GM12878 (cell line): ENCODE measurements around the gene PTPN2. TPM values are rescaled to one million over a fixed set of nuclear protein-coding genes. Genes with fewer than 3 reads are reported as not detected.
A peak's percentile ranks its signal among the peaks of the same experiment; 100 is the strongest.

Experiments used
- ATAC-seq: fragments of 200-7000 bp; cut with Tn5 transposase; 3 replicates; pipeline ENCODE4 v1.9.1; 2020; ENCODE audit warnings: mild to moderate bottlenecking, moderate library complexity
- BruUV-seq: library from RNA; stranded (reverse); fragments of 400-500 nt; replicated peaks from 2 replicates; lab custom pipeline; 2021; lab: Mats Ljungman, UMichigan
- CTCF ChIA-PET: fragments of 300-600 bp; sonication (Branson Sonifier 250); formaldehyde crosslinking; extraction: SDS; loops from one replicate; lab custom pipeline; 2021; ENCODE audit warnings: inconsistent platforms; lab: Yijun Ruan, JAX
- POLR2A ChIA-PET: fragments of 350-600 bp; formaldehyde crosslinking; extraction: SDS; loops from one replicate; lab custom pipeline; 2021; ENCODE audit warnings: inconsistent platforms; lab: Charles Lee
- RAD21 ChIA-PET: fragments of 300-600 bp; sonication (Branson Sonifier 250); formaldehyde crosslinking; loops from one replicate; lab custom pipeline; 2023; ENCODE audit warnings: antibody characterized with exemption; ENCODE audit not compliant: unreplicated experiment; lab: Charles Lee
- SMC1A ChIA-PET: fragments of 300-600 bp; sonication (Branson Sonifier 250); formaldehyde crosslinking; loops from one replicate; lab custom pipeline; 2023; ENCODE audit not compliant: unreplicated experiment, uncharacterized antibody; lab: Charles Lee
- DNase-seq: peaks from one replicate; pipeline ENCODE4 v3.0.0-alpha.2; 2011; ENCODE audit warnings: low read depth, low spot score
- FAIRE-seq: peaks from 3 replicates; lab custom pipeline; 2011; peaks lifted over from hg19 to GRCh38; lab: Jason Lieb, UNC
- H2AFZ ChIP-seq: 2 replicates; pipeline ENCODE4 v1.6.0; 2011; ENCODE audit warnings: low read depth, low read length, control low read depth; ENCODE audit not compliant: control insufficient read depth
- H3K27ac ChIP-seq: 2 replicates; pipeline ENCODE4 v1.5.1; 2011; ENCODE audit warnings: control low read depth; ENCODE audit not compliant: control insufficient read depth, insufficient read depth
- H3K27me3 ChIP-seq, 2 experiments: replicated peaks in 1 of 2; 2 replicates each; pipeline versions ENCODE4 v1.6.0 to v1.6.1; 2011; ENCODE audit warnings: low read length in 1 of 2; ENCODE audit not compliant: control insufficient read depth in 2 of 2, insufficient read depth in 2 of 2
- H3K36me3 ChIP-seq, 2 experiments: 2 replicates each; pipeline ENCODE4 v1.5.1; 2011; ENCODE audit warnings: low read length in 1 of 2; ENCODE audit not compliant: control insufficient read depth in 2 of 2, insufficient read depth in 2 of 2
- H3K4me1 ChIP-seq: 2 replicates; pipeline ENCODE4 v1.6.1; 2011; ENCODE audit warnings: mild to moderate bottlenecking, low read length, moderate library complexity, mixed read lengths; ENCODE audit not compliant: control insufficient read depth, insufficient read depth
- H3K4me2 ChIP-seq: 2 replicates; pipeline ENCODE4 v1.6.0; 2011; ENCODE audit warnings: control low read depth; ENCODE audit not compliant: control insufficient read depth, insufficient read depth
- H3K4me3 ChIP-seq: fragments of 200-600 bp; sonication (generic); 2 replicates; pipeline ENCODE4 v1.5.1; 2016
- H3K79me2 ChIP-seq: 2 replicates; pipeline ENCODE4 v1.6.0; 2011; ENCODE audit warnings: low read length; ENCODE audit not compliant: control insufficient read depth, insufficient read depth
- H3K9ac ChIP-seq: 2 replicates; pipeline ENCODE4 v1.8.0; 2011; ENCODE audit warnings: low read length, control low read depth, mixed read lengths; ENCODE audit not compliant: control insufficient read depth, insufficient read depth
- H3K9me3 ChIP-seq: replicated peaks from 3 replicates; pipeline ENCODE4 v1.5.1; 2011; ENCODE audit warnings: mild to moderate bottlenecking, low read length; ENCODE audit not compliant: control insufficient read depth, insufficient read depth
- H4K20me1 ChIP-seq: 2 replicates; pipeline ENCODE4 v1.6.0; 2011; ENCODE audit not compliant: control insufficient read depth, insufficient read depth
- EGR1 ChIP-seq, 2 experiments: IDR thresholded peaks; 1 replicate in 1 of 2; 2 replicates in 1 of 2; pipeline ENCODE4 v1.6.1; 2011 to 2012; ENCODE audit warnings: low read depth in 2 of 2, low read length in 2 of 2, borderline replicate concordance in 1 of 2, mild to moderate bottlenecking in 1 of 2, moderate library complexity in 1 of 2
- EP300 ChIP-seq, 2 experiments: fragments of 150-350 bp in 1 of 2; IDR thresholded peaks; 2 replicates each; pipeline ENCODE4 v1.6.1; 2011 to 2012; ENCODE audit warnings: low read depth in 2 of 2, low read length in 2 of 2, borderline replicate concordance in 1 of 2, improper control_type of control experiment in 1 of 2, inconsistent platforms in 1 of 2; ENCODE audit not compliant: control insufficient read depth in 1 of 2
- MAX ChIP-seq: IDR thresholded peaks from 2 replicates; pipeline ENCODE4 v1.6.1; 2012; ENCODE audit warnings: low read depth, low read length, improper control_type of control experiment
- MEF2B ChIP-seq: fragments of 450-650 bp; IDR thresholded peaks from 2 replicates; pipeline ENCODE4 v1.6.1; 2018; ENCODE audit warnings: mild to moderate bottlenecking, moderate library complexity; ENCODE audit not compliant: partially characterized antibody, poor library complexity, severe bottlenecking
- MTA2 ChIP-seq: fragments of 450-650 bp; IDR thresholded peaks from 2 replicates; pipeline ENCODE4 v1.6.1; 2016; ENCODE audit warnings: low read depth, mild to moderate bottlenecking, moderate library complexity
- MXI1 ChIP-seq: fragments of 150-350 bp; IDR thresholded peaks from 2 replicates; pipeline ENCODE4 v1.6.1; 2011; ENCODE audit warnings: low read depth, mild to moderate bottlenecking, inconsistent platforms, low read length, improper control_type of control experiment
- NFYA ChIP-seq: IDR thresholded peaks from 2 replicates; pipeline ENCODE4 v1.6.1; 2011; ENCODE audit warnings: low read depth, mild to moderate bottlenecking, low read length, improper control_type of control experiment, borderline replicate concordance
- RB1 ChIP-seq: fragments of 450-650 bp; formaldehyde crosslinking; IDR thresholded peaks from 2 replicates; pipeline ENCODE4 v1.6.1; 2017; ENCODE audit warnings: mild to moderate bottlenecking, borderline replicate concordance
- ZBTB33 ChIP-seq: fragments of 450-650 bp; IDR thresholded peaks from 2 replicates; pipeline ENCODE4 v1.6.1; 2017; ENCODE audit warnings: mild to moderate bottlenecking
- WGBS: methylation state at CpG from one replicate; pipeline ENCODE4 v1.1.6; 2016; ENCODE audit warnings: low lambda C conversion rate; ENCODE audit not compliant: insufficient replicate concordance, insufficient coverage; ENCODE audit errors: missing lambda C conversion rate; 5-methylcytosine and 5-hydroxymethylcytosine counted together
- in situ Hi-C: fragments of 300-500 bp; cut with MboI; formaldehyde crosslinking; loops from 9 replicates; pipeline ENCODE4 v1.14.3; 2018; ENCODE audit warnings: mixed read lengths
- intact Hi-C: fragments of 100-400 bp; cut with micrococcal nuclease; formaldehyde crosslinking; loops from one replicate; pipeline ENCODE4 v1.14.2; 2022; ENCODE audit not compliant: unreplicated experiment
- polyA plus RNA-seq, 11 experiments: library from polyadenylated mRNA; depleted of rRNA in 4 of 11; unstranded in 6 of 11; stranded (reverse) in 5 of 11; fragments of >200 nt; fragmentation: Nextera tagmentation in 4 of 11; fragmentation: Illumina TruSeq in 1 of 11; extraction: Ambion mirVana in 4 of 11; extraction: Trizol in 1 of 11; gene quantifications; 1 replicate in 1 of 11; 2 replicates in 10 of 11; pipeline versions ENCODE4 v1.2.1 to v1.2.3, GENCODE V29; 2011 to 2016; ENCODE audit warnings: inconsistent platforms in 2 of 11, missing spikeins in 2 of 11, low read depth in 1 of 11
- total RNA-seq, 4 experiments: library from RNA; depleted of rRNA in 3 of 4; stranded (reverse); fragments of >200 nt in 3 of 4; fragmentation: Illumina TruSeq in 1 of 4; extraction: Trizol in 1 of 4; gene quantifications; 2 replicates each; pipeline versions ENCODE4 v1.2.1 to v1.2.3, GENCODE V29; 2013 to 2021
- TF ChIP-seq, protein P1 (sequence below): IDR thresholded peaks from 2 replicates; pipeline ENCODE4 v1.6.1; 2012; ENCODE audit warnings: low read length, inconsistent platforms
- TF ChIP-seq, protein P2 (sequence below): fragments of 450-650 bp; formaldehyde crosslinking; IDR thresholded peaks from 2 replicates; pipeline ENCODE4 v1.5.0; 2022; ENCODE audit warnings: mild to moderate bottlenecking, missing genetic modification characterization

Gene PTPN2
- total and polyA plus RNA-seq, 10 of the 15 experiments (the other 5 are each of a cell fraction or from before 2014, with no cell fraction given): 46.5 to 86.7 (median 64.6) TPM

DNA sequence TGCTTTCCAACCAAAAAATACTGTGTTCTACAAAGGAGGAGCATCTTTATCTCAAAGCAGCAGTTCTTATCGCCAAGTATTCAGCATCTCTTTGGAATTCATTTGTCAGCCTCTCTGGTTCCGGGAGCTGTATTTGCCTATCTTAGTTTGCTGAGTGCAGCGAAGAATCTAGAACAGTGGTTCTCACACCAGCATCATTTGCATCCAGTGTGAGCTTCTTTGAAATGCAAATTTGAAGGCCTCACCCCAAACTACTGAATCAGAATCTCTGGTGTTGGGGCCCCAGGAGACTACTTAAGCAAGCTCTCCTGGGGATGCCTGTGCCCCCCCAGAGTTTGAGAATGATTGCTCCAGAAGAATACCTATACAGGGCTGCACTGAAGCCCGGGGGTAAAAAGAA lies 1.5 kb upstream of the PTPN2 start:
- RAD21 ChIA-PET: interaction anchor here (0.6 to 11.3 kb wide), 16 partner anchors 10 to 682 kb away, joined by 3 to 81 read pairs (median 4); no protein-coding TSS in a partner anchor
- peaks cover 35% of the 10 kb centered on the region for H3K79me2 ChIP-seq
- no peaks in the 10 kb centered on the region for H3K9me3 ChIP-seq
- DNase-seq (peak; percentile 79), ATAC-seq (peak; percentile 65), FAIRE-seq (no peak)
- no peaks in the 10 kb centered on the region for H3K27me3 ChIP-seq
- SMC1A ChIA-PET: interaction anchor here (0.6 to 3.7 kb wide), 21 partner anchors 10 to 184 kb away, joined by 3 to 33 read pairs (median 4); partner anchors contain the start of genes CEP76 and SEH1L
- peak overlapping the region; percentile 53 for H3K4me2 ChIP-seq
- POLR2A ChIA-PET: interaction anchor here (0.6 to 6.2 kb wide), 11 partner anchors 23 to 727 kb away, joined by 3 to 62 read pairs (median 5); no protein-coding TSS in a partner anchor
- peak overlapping the region; percentile 5; the same call in 1 of the 2 replicates for H3K9ac ChIP-seq
- H2AFZ ChIP-seq: no peak overlapping the region
- peaks cover 20% of the 10 kb centered on the region for H3K4me1 ChIP-seq
- H3K4me3 ChIP-seq: peak overlapping the region; percentile 70
- in situ Hi-C loops (no loop called here), intact Hi-C loops (loop anchor here (2.0 to 10.0 kb wide), 4 partner anchors 49 to 677 kb away; partner anchors contain the start of genes AFG3L2 and SEH1L)
- BruUV-seq: no TSS peak
- H3K36me3 ChIP-seq: no peaks in the 10 kb centered on the region
- H4K20me1 ChIP-seq: no peaks in the 10 kb centered on the region
- WGBS: 1% methylated on average over 4 of the region's 4 CpGs
- H3K27ac ChIP-seq: peak overlapping the region; percentile 78
- CTCF ChIA-PET: interaction anchor here (0.7 to 2.6 kb wide), 17 partner anchors 8 to 682 kb away, joined by 3 to 14 read pairs (median 4); partner anchors contain the start of gene CEP192
- no peak for TF ChIP-seq MAX
- TF ChIP-seq MEF2B: peak; percentile 100
- peak; percentile 53; the same call in 1 of the 2 replicates for TF ChIP-seq MXI1
- peak in 1 of 2 experiments; percentile 57; a peak in 2 of 4 replicates for TF ChIP-seq EP300 (IDR thresholded peaks at IDR 0.05; ENCODE audit: borderline replicate concordance in 1 of 2, control insufficient read depth in 1 of 2, low read depth in 2 of 2, low read length in 2 of 2)
- no peak for TF ChIP-seq NFYA
- TF ChIP-seq, protein P1, sequence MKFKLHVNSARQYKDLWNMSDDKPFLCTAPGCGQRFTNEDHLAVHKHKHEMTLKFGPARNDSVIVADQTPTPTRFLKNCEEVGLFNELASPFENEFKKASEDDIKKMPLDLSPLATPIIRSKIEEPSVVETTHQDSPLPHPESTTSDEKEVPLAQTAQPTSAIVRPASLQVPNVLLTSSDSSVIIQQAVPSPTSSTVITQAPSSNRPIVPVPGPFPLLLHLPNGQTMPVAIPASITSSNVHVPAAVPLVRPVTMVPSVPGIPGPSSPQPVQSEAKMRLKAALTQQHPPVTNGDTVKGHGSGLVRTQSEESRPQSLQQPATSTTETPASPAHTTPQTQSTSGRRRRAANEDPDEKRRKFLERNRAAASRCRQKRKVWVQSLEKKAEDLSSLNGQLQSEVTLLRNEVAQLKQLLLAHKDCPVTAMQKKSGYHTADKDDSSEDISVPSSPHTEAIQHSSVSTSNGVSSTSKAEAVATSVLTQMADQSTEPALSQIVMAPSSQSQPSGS: peak; percentile 58; the same call in 1 of the 2 replicates
- no peak for TF ChIP-seq ZBTB33
- TF ChIP-seq, protein P2, sequence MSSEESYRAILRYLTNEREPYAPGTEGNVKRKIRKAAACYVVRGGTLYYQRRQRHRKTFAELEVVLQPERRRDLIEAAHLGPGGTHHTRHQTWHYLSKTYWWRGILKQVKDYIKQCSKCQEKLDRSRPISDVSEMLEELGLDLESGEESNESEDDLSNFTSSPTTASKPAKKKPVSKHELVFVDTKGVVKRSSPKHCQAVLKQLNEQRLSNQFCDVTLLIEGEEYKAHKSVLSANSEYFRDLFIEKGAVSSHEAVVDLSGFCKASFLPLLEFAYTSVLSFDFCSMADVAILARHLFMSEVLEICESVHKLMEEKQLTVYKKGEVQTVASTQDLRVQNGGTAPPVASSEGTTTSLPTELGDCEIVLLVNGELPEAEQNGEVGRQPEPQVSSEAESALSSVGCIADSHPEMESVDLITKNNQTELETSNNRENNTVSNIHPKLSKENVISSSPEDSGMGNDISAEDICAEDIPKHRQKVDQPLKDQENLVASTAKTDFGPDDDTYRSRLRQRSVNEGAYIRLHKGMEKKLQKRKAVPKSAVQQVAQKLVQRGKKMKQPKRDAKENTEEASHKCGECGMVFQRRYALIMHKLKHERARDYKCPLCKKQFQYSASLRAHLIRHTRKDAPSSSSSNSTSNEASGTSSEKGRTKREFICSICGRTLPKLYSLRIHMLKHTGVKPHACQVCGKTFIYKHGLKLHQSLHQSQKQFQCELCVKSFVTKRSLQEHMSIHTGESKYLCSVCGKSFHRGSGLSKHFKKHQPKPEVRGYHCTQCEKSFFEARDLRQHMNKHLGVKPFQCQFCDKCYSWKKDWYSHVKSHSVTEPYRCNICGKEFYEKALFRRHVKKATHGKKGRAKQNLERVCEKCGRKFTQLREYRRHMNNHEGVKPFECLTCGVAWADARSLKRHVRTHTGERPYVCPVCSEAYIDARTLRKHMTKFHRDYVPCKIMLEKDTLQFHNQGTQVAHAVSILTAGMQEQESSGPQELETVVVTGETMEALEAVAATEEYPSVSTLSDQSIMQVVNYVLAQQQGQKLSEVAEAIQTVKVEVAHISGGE (CRISPR knock-in tag): no peak
- TF ChIP-seq RB1: peak; percentile 93; the same call in 1 of the 2 replicates
- TF ChIP-seq MTA2: no peak
- TF ChIP-seq EGR1 (IDR thresholded peaks at IDR 0.05; ENCODE audit: borderline replicate concordance in 1 of 2, low read depth in 2 of 2, low read length in 2 of 2): no peak
